ENCODE data around the gene KCNMA1.

KCNMA1 gene

DNA sequence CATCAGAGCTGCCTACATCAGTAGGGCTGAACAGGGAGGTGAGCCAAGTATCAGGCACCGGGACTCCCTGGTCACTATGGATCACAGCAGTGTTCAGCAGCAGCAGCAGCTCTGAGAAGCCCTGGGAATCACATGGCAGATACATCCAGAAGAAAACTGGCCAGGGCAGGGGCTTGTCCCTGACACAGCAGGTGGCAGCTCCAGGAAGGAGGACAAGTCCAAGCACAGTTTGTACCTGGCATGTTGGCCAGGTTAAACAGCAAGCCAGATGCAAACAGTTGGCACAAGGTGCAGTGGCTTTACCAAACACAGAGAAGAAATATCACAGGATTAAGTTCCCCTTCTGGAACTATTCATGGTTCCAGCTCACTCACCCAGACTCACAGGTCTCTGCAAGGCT is 139.4 kb downstream of the KCNMA1 start:
- Histone ChIP-seq H4K20me1 (ENCODE audit: insufficient read depth) (no peaks in the 10 kb centered on the region), H2AFZ (ENCODE audit: low read depth) (no peak overlapping the region), H3K27me3 (ENCODE audit: insufficient read depth, low read depth) (no peaks in the 10 kb centered on the region), H3K9ac (no peak overlapping the region), H3K4me1 (ENCODE audit: low read depth, poor library complexity, severe bottlenecking) (peaks cover 24% of the 10 kb centered on the region), H3K27ac (no peak overlapping the region), H3K36me3 (ENCODE audit: insufficient read depth) (no peaks in the 10 kb centered on the region), H3K4me3 (IDR thresholded peaks at IDR 0.05; ENCODE audit: insufficient read depth, low read depth, low read length) (no peak overlapping the region), H3K4me2 (no peak overlapping the region), H3K79me2 (ENCODE audit: insufficient read depth, low read depth) (no peaks in the 10 kb centered on the region)
- TF ChIP-seq, protein P1, sequence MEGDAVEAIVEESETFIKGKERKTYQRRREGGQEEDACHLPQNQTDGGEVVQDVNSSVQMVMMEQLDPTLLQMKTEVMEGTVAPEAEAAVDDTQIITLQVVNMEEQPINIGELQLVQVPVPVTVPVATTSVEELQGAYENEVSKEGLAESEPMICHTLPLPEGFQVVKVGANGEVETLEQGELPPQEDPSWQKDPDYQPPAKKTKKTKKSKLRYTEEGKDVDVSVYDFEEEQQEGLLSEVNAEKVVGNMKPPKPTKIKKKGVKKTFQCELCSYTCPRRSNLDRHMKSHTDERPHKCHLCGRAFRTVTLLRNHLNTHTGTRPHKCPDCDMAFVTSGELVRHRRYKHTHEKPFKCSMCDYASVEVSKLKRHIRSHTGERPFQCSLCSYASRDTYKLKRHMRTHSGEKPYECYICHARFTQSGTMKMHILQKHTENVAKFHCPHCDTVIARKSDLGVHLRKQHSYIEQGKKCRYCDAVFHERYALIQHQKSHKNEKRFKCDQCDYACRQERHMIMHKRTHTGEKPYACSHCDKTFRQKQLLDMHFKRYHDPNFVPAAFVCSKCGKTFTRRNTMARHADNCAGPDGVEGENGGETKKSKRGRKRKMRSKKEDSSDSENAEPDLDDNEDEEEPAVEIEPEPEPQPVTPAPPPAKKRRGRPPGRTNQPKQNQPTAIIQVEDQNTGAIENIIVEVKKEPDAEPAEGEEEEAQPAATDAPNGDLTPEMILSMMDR (conservative IDR thresholded peaks at IDR 0.05; ENCODE audit: low read depth, low read length), result no peak

DNA sequence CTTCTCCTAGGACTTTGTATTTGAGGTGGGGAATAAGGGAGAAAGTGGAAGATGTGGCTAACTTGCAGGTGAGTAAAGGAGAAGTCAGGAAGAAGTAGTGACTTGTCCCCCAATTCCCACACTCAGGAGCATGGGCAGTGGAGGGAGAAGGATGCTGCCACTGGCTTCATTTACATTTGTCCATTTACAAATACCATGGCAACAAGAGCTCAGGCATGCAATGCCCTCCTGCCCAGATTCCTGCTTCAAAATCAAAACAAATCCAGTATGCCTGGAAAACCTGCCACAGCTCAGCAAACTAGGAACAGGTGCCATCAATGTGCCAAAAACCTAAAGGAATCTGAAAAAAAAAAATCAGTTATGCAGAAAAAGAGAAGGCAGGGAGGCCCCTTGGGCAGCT is 139.9 kb downstream of the KCNMA1 start:
- Histone ChIP-seq H3K36me3 (ENCODE audit: insufficient read depth) (no peaks in the 10 kb centered on the region), H4K20me1 (ENCODE audit: insufficient read depth) (no peaks in the 10 kb centered on the region), H3K27me3 (ENCODE audit: insufficient read depth, low read depth) (no peaks in the 10 kb centered on the region), H2AFZ (ENCODE audit: low read depth) (no peak overlapping the region), H3K4me3 (IDR thresholded peaks at IDR 0.05; ENCODE audit: insufficient read depth, low read depth, low read length) (no peak overlapping the region), H3K79me2 (ENCODE audit: insufficient read depth, low read depth) (no peaks in the 10 kb centered on the region), H3K27ac (no peak overlapping the region), H3K4me2 (no peak overlapping the region), H3K9ac (no peak overlapping the region), H3K4me1 (ENCODE audit: low read depth, poor library complexity, severe bottlenecking) (peaks cover 24% of the 10 kb centered on the region)
- TF ChIP-seq, protein P1 (conservative IDR thresholded peaks at IDR 0.05; ENCODE audit: low read depth, low read length), result no peak

DNA sequence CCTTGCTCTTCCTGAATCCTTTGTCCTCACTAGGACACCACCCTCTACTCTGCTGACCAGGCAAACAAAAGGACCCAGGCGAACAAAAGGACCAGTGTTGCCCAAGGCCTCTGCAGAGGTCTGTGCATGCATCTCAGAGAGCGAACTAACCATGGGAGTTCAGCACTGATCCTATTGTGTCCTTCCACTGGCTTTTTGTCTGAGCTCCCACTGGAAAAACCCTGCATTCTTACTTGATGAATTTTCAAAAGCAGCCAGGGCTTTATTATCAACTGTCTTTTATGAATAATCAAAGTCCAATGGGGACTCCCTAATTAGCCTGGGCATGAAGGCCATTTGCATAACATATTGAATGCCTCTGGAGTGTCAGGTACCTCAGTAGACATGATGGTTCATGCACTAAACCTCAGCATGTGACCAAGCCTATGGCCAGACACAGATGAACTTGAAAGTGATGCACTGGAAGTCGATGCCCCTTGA is 140.6 kb downstream of the KCNMA1 start:
- no peak overlapping the region for H2AFZ ChIP-seq (ENCODE audit: low read depth)
- H4K20me1 ChIP-seq (ENCODE audit: insufficient read depth), result no peaks in the 10 kb centered on the region
- TF ChIP-seq, protein P1 (conservative IDR thresholded peaks at IDR 0.05; ENCODE audit: low read depth, low read length), result no peak
- H3K9ac ChIP-seq, result no peak overlapping the region
- H3K27ac ChIP-seq, result no peak overlapping the region
- no peak overlapping the region for H3K4me3 ChIP-seq (IDR thresholded peaks at IDR 0.05; ENCODE audit: insufficient read depth, low read depth, low read length)
- no peaks in the 10 kb centered on the region for H3K79me2 ChIP-seq (ENCODE audit: insufficient read depth, low read depth)
- no peaks in the 10 kb centered on the region for H3K27me3 ChIP-seq (ENCODE audit: insufficient read depth, low read depth)
- peaks cover 19% of the 10 kb centered on the region for H3K4me1 ChIP-seq (ENCODE audit: low read depth, poor library complexity, severe bottlenecking)
- no peak overlapping the region for H3K4me2 ChIP-seq
- H3K36me3 ChIP-seq (ENCODE audit: insufficient read depth), result no peaks in the 10 kb centered on the region

- H3K79me2 ChIP-seq (ENCODE audit: insufficient read depth, low read depth), result no peaks in the 10 kb centered on the region
- no peaks in the 10 kb centered on the region for H3K36me3 ChIP-seq (ENCODE audit: insufficient read depth)
- H3K4me1 ChIP-seq (ENCODE audit: low read depth, poor library complexity, severe bottlenecking), result no peaks in the 10 kb centered on the region
- no peak overlapping the region for H3K9ac ChIP-seq
- H4K20me1 ChIP-seq (ENCODE audit: insufficient read depth), result no peaks in the 10 kb centered on the region
- TF ChIP-seq, protein P1 (conservative IDR thresholded peaks at IDR 0.05; ENCODE audit: low read depth, low read length), result no peak
- no peaks in the 10 kb centered on the region for H3K27me3 ChIP-seq (ENCODE audit: insufficient read depth, low read depth)
- H2AFZ ChIP-seq (ENCODE audit: low read depth), result no peak overlapping the region
- H3K27ac ChIP-seq, result no peak overlapping the region
- no peak overlapping the region for H3K4me3 ChIP-seq (IDR thresholded peaks at IDR 0.05; ENCODE audit: insufficient read depth, low read depth, low read length)
- no peak overlapping the region for H3K4me2 ChIP-seq
Measured at GRCh38 chr10:77494756-77495541, 142.7 kb downstream of the KCNMA1 start.

Measured in KMS-11 (cell line).